ENCODE results near the gene TOMM70.

The TOMM70 gene

DNA sequence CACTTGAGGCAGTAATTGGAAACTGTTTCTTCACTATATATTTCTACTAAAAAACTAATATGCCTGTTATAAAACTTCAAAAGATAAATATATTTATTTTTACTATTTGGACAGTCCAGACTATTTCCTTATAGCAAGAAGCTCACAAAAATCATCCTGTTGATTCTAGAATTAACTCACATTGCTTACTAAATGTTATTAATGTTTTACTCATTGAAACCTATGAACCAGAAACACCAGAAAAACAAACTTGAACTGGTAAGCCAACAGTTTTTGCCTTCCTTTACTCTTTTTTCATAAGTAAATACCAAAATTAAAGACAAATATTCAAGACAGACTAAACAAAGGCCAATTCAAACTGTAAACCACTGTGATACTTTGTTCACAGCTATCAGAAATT, 26.4 kb downstream of the TOMM70 start:
- no peak overlapping the region for H3K4me3 ChIP-seq (ENCODE audit: low read depth, low read length)
- no peak for DNase-seq (ENCODE audit: low read depth, low spot score)
- in situ Hi-C loops (cut with HindIII; ENCODE audit: low sequenced_read_pairs) = no loop called here
- TF ChIP-seq, protein P1, sequence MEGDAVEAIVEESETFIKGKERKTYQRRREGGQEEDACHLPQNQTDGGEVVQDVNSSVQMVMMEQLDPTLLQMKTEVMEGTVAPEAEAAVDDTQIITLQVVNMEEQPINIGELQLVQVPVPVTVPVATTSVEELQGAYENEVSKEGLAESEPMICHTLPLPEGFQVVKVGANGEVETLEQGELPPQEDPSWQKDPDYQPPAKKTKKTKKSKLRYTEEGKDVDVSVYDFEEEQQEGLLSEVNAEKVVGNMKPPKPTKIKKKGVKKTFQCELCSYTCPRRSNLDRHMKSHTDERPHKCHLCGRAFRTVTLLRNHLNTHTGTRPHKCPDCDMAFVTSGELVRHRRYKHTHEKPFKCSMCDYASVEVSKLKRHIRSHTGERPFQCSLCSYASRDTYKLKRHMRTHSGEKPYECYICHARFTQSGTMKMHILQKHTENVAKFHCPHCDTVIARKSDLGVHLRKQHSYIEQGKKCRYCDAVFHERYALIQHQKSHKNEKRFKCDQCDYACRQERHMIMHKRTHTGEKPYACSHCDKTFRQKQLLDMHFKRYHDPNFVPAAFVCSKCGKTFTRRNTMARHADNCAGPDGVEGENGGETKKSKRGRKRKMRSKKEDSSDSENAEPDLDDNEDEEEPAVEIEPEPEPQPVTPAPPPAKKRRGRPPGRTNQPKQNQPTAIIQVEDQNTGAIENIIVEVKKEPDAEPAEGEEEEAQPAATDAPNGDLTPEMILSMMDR (IDR thresholded peaks at IDR 0.05; ENCODE audit: low read depth, low read length) = no peak

DNA sequence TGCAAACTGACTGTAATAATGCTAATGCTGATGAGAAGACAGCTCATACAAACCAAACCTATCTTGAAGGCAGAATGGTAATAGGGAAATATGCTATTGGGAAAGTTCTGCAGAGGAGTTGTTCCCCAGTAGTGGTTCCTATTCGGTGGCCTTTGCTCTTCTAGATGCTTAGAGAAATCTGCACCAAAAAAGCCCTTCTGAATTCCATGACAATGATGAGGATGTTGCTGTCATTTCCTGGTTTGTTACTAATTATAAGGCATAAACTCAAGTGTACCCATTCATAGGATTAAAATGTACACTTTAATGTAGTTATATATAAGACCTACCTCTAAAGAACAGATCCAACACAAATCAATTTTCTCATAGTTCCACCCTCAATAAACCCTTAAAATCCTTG, 30.1 kb downstream of the TOMM70 start:
- H3K4me3 ChIP-seq (ENCODE audit: low read depth, low read length) = no peak overlapping the region
- no peak for DNase-seq (ENCODE audit: low read depth, low spot score)
- in situ Hi-C loops (cut with HindIII; ENCODE audit: low sequenced_read_pairs) = no loop called here
- TF ChIP-seq, protein P1 (IDR thresholded peaks at IDR 0.05; ENCODE audit: low read depth, low read length) = no peak

DNA sequence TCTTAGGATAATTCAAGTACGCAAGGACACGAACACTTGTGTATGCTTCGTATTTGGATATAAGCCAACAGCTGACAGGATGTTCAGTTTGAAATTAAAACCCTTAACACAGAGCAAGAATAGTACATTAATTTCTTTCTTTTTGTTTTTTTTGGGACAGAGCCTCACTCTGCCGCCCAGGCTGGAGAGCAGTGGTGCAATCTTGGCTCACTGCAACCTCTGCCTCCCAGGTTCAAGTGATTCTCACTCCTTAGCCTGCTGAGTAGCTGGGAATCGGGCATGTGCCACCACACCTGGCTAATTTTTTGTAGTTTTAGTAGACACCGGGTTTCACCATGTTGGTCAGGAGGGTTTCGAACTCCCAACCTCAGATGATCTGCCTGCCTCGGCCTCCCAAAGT, 32.4 kb downstream of the TOMM70 start:
- TF ChIP-seq, protein P1 (IDR thresholded peaks at IDR 0.05; ENCODE audit: low read depth, low read length) = no peak
- no peak for DNase-seq (ENCODE audit: low read depth, low spot score)
- in situ Hi-C loops (cut with HindIII; ENCODE audit: low sequenced_read_pairs) = no loop called here
- H3K4me3 ChIP-seq (ENCODE audit: low read depth, low read length) = no peak overlapping the region

DNA sequence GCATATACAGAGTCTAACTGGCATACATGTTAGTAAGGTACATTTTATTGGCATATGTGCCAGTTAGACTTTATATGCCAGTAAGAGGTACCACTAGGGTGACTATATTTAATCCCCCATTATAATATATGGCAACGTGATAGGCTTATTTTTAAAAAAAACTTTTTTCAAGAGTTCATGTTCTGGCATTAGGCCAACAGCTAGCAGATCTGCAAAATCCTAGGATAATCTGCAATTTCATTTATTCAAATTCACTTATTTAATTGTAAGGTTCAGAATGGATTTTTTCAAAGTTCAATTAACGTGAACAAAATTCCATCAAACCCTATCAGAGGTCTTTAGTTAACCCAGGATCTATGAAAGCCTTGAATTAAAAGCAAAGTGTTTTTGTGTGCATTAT, 34.5 kb downstream of the TOMM70 start:
- TF ChIP-seq, protein P1 (IDR thresholded peaks at IDR 0.05; ENCODE audit: low read depth, low read length) = no peak
- in situ Hi-C loops (cut with HindIII; ENCODE audit: low sequenced_read_pairs) = no loop called here
- DNase-seq (ENCODE audit: low read depth, low spot score) = no peak
- no peak overlapping the region for H3K4me3 ChIP-seq (ENCODE audit: low read depth, low read length)

DNA sequence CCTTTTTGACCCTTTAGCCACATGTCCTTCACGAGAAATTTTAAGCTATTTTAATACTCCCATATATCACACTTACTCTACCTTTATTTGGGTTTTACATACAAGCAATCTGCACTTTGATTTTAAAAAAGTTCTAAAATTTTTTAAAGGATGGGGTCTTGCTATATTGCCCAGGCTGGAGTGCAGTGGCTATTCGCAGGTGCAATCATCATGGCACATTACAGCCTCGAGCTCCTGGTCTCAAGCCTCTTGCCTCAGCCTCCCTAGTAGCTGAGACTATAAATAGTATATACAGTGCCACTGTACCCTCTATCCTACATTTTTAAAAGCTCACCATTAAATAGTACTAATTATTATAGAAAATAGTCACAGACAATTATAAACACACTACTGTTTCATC, 36.5 kb downstream of the TOMM70 start:
- in situ Hi-C loops (cut with HindIII; ENCODE audit: low sequenced_read_pairs) = no loop called here
- TF ChIP-seq, protein P1 (IDR thresholded peaks at IDR 0.05; ENCODE audit: low read depth, low read length) = no peak
- no peak for DNase-seq (ENCODE audit: low read depth, low spot score)

DNA sequence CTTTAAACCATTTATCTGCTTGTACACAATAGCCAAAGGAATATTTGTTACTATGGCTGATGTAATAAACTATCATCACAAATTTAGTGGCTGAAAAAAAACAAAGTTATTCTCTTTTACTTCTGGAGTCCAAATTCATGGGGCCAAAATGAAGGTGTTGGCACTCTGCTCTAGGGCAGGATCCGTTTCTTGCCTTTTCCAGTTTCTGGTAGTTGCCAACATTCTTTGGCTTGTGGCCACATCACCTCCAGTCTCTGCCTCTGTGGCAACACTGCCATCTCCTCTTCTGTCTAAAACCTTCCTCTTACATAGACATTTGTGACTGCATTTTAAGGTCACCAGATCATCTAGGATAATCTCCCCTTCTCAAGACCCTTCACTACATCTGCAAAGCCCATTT, 39.0 kb downstream of the TOMM70 start:
- in situ Hi-C loops (cut with HindIII; ENCODE audit: low sequenced_read_pairs) = no loop called here
- TF ChIP-seq, protein P1 (IDR thresholded peaks at IDR 0.05; ENCODE audit: low read depth, low read length) = no peak
- H3K4me3 ChIP-seq (ENCODE audit: low read depth, low read length) = no peak overlapping the region
- no peak for DNase-seq (ENCODE audit: low read depth, low spot score)

More for the DNA sequence above, 36.5 kb downstream of the TOMM70 start:
- H3K4me3 ChIP-seq (ENCODE audit: low read depth, low read length) = no peak overlapping the region
